ENCODE results near the gene UROC1.

The UROC1 gene

GRCh38 chr3:126481808-126482502, 35.6 kb downstream of the UROC1 start:
- TF ChIP-seq CTCF (IDR thresholded peaks at IDR 0.05; ENCODE audit: extremely low read depth, missing control alignments) = no peak
- DNase-seq (ENCODE audit: low spot score) = no peak

- no peak for DNase-seq (ENCODE audit: low spot score)
- TF ChIP-seq CTCF (IDR thresholded peaks at IDR 0.05; ENCODE audit: extremely low read depth, missing control alignments) = no peak
These were observed 36.7 kb downstream of the UROC1 start for GRCh38 chr3:126480861-126481260.

- TF ChIP-seq CTCF (IDR thresholded peaks at IDR 0.05; ENCODE audit: extremely low read depth, missing control alignments) = no peak
- no peak for DNase-seq (ENCODE audit: low spot score)
These were observed 37.4 kb downstream of the UROC1 start for GRCh38 chr3:126480206-126480605.

- no peak for TF ChIP-seq CTCF (IDR thresholded peaks at IDR 0.05; ENCODE audit: extremely low read depth, missing control alignments)
- DNase-seq (ENCODE audit: low spot score) = no peak
These were observed 37.9 kb downstream of the UROC1 start for GRCh38 chr3:126479642-126480041.

- TF ChIP-seq CTCF (IDR thresholded peaks at IDR 0.05; ENCODE audit: extremely low read depth, missing control alignments) = no peak
- no peak for DNase-seq (ENCODE audit: low spot score)
These were observed 38.8 kb downstream of the UROC1 start for GRCh38 chr3:126478581-126479310.

- no peak for DNase-seq (ENCODE audit: low spot score)
- TF ChIP-seq CTCF (IDR thresholded peaks at IDR 0.05; ENCODE audit: extremely low read depth, missing control alignments) = no peak
These were observed 40.6 kb downstream of the UROC1 start for GRCh38 chr3:126477061-126477380.

GRCh38 chr3:126476166-126477060, 41.2 kb downstream of the UROC1 start:
- TF ChIP-seq CTCF (IDR thresholded peaks at IDR 0.05; ENCODE audit: extremely low read depth, missing control alignments) = no peak
- no peak for DNase-seq (ENCODE audit: low spot score)
